SU-DHL-6 (cell line): Measurements from ENCODE around the gene TIAM2.

ENCODE experiments used
- H2AFZ ChIP-seq: fragments of 200-600 bp; sonication (generic); 2 replicates; pipeline ENCODE4 v1.6.1; 2014; ENCODE audit warnings: low read depth, mild to moderate bottlenecking, moderate library complexity, mixed read lengths, antibody characterized with exemption, low read length; ENCODE audit not compliant: severe bottlenecking
- H3F3A ChIP-seq: fragments of 200-600 bp; shearing (Covaris generic); 2 replicates; pipeline ENCODE4 v1.6.0; 2016; ENCODE audit warnings: antibody characterized with exemption, mild to moderate bottlenecking; ENCODE audit not compliant: insufficient read depth
- H3K27ac ChIP-seq: fragments of 200-600 bp; sonication (generic); 2 replicates; pipeline ENCODE4 v1.5.1; 2016; ENCODE audit warnings: low read depth, mild to moderate bottlenecking, low read length, moderate library complexity, mixed read lengths
- H3K27me3 ChIP-seq: fragments of 200-600 bp; sonication (generic), shearing (Covaris generic); 2 replicates; pipeline ENCODE4 v1.6.0; 2014; ENCODE audit warnings: mild to moderate bottlenecking, low read length
- H3K36me3 ChIP-seq: fragments of 200-600 bp; sonication (generic); 2 replicates; pipeline ENCODE4 v1.6.1; 2014; ENCODE audit warnings: mild to moderate bottlenecking, low read length, mixed read lengths
- H3K4me2 ChIP-seq: fragments of 300-600, 200-600 bp; shearing (Covaris generic), sonication (generic); 2 replicates; pipeline ENCODE4 v1.6.0; 2014; ENCODE audit warnings: low read length, low read depth, mild to moderate bottlenecking; ENCODE audit not compliant: poor library complexity, severe bottlenecking
- H3K4me3 ChIP-seq: fragments of 200-600 bp; sonication (generic); 2 replicates; pipeline ENCODE4 v1.5.1; 2014; ENCODE audit warnings: antibody characterized with exemption, low read length, mild to moderate bottlenecking, mixed read lengths; ENCODE audit not compliant: insufficient read depth, poor library complexity, severe bottlenecking
- H3K79me2 ChIP-seq: fragments of 200-600 bp; sonication (generic); 2 replicates; pipeline ENCODE4 v1.6.1; 2014; ENCODE audit warnings: mild to moderate bottlenecking, low read length, moderate library complexity; ENCODE audit not compliant: insufficient read depth
- H3K9ac ChIP-seq: fragments of 200-600 bp; sonication (generic); 2 replicates; pipeline ENCODE4 v1.7.0; 2014; ENCODE audit warnings: mild to moderate bottlenecking, low read length
- H3K9me2 ChIP-seq: fragments of 200-600 bp; sonication (generic); replicated peaks from 2 replicates; pipeline ENCODE4 v1.6.1; 2014; ENCODE audit warnings: low read length; ENCODE audit not compliant: insufficient read depth
- H3K9me3 ChIP-seq: fragments of 200-600 bp; sonication (generic); 2 replicates; pipeline ENCODE4 v1.6.1; 2014; ENCODE audit warnings: low read length, mixed read lengths; ENCODE audit not compliant: insufficient read depth
- H4K20me1 ChIP-seq: fragments of 200-600 bp; sonication (generic); 2 replicates; pipeline ENCODE4 v1.6.1; 2014; ENCODE audit warnings: low read depth, mild to moderate bottlenecking, antibody characterized with exemption, low read length, moderate library complexity, mixed read lengths
- CTCF ChIP-seq: fragments of 200-600 bp; sonication (generic); IDR thresholded peaks from one replicate; pipeline ENCODE4 v1.5.1; 2017; ENCODE audit warnings: antibody characterized with exemption, mild to moderate bottlenecking, low read length, moderate library complexity; ENCODE audit not compliant: insufficient read depth, poor library complexity, severe bottlenecking
- EZH2phosphoT487 ChIP-seq: fragments of 200-600 bp; sonication (generic), shearing (Covaris generic); conservative IDR thresholded peaks from 2 replicates; pipeline ENCODE4 v1.6.1; 2018; ENCODE audit warnings: mild to moderate bottlenecking, antibody characterized with exemption, low read length, moderate library complexity, mixed read lengths

The TIAM2 gene

GRCh38 chr6:155276638-155277037, 281.5 kb downstream of the TIAM2 start:
- peaks cover 15% of the 10 kb centered on the region; the same call in 1 of the 2 replicates for H3K36me3 ChIP-seq
- H3K27ac ChIP-seq, result no peak overlapping the region
- no peak for TF ChIP-seq EZH2phosphoT487
- no peak for TF ChIP-seq CTCF
- no peaks in the 10 kb centered on the region for H3K9me2 ChIP-seq
- no peaks in the 10 kb centered on the region for H3K27me3 ChIP-seq
- no peak overlapping the region for H3K9ac ChIP-seq
- H3K4me3 ChIP-seq, result no peak overlapping the region
- H2AFZ ChIP-seq, result no peak overlapping the region
- no peak overlapping the region for H3K4me2 ChIP-seq
- H3K9me3 ChIP-seq, result no peaks in the 10 kb centered on the region
- H4K20me1 ChIP-seq, result no peaks in the 10 kb centered on the region
- H3F3A ChIP-seq, result no peaks in the 10 kb centered on the region
- no peaks in the 10 kb centered on the region; the same call in 1 of the 2 replicates for H3K79me2 ChIP-seq

GRCh38 chr6:155278319-155279049, 283.4 kb downstream of the TIAM2 start:
- Histone ChIP-seq H3K9ac (no peak overlapping the region), H4K20me1 (no peaks in the 10 kb centered on the region), H3K9me2 (no peaks in the 10 kb centered on the region), H3K27me3 (no peaks in the 10 kb centered on the region), H3K79me2 (no peaks in the 10 kb centered on the region; the same call in 1 of the 2 replicates), H3K27ac (no peak overlapping the region), H3K36me3 (peaks cover 23% of the 10 kb centered on the region), H3K9me3 (no peaks in the 10 kb centered on the region), H3K4me2 (no peak overlapping the region), H3K4me3 (no peak overlapping the region), H3F3A (no peaks in the 10 kb centered on the region), H2AFZ (no peak overlapping the region)
- TF ChIP-seq EZH2phosphoT487, result no peak
- no peak for TF ChIP-seq CTCF

- Histone ChIP-seq H3K4me2 (no peak overlapping the region), H3K79me2 (peaks cover 14% of the 10 kb centered on the region), H4K20me1 (no peaks in the 10 kb centered on the region; the same call in 1 of the 2 replicates), H3K9me2 (no peaks in the 10 kb centered on the region), H3K9me3 (no peaks in the 10 kb centered on the region), H3K9ac (no peak overlapping the region), H3K27ac (no peak overlapping the region), H3F3A (peaks cover 8% of the 10 kb centered on the region; the same call in 1 of the 2 replicates), H3K27me3 (no peaks in the 10 kb centered on the region), H3K4me3 (no peak overlapping the region), H2AFZ (no peak overlapping the region), H3K36me3 (peaks cover 48% of the 10 kb centered on the region)
- TF ChIP-seq CTCF (no peak), EZH2phosphoT487 (no peak)
Measured at GRCh38 chr6:155284775-155285174, 289.7 kb downstream of the TIAM2 start.
